Activated B cell treated with CpG ODN at 0.5 μM for 24 hours (primary cell): Measurements from ENCODE around the gene CTAGE9. TPM values are rescaled to one million over a fixed set of nuclear protein-coding genes. Genes with fewer than 3 reads are reported as not detected.

Experiments
- ATAC-seq: fragments of 200-7000 bp; cut with Tn5 transposase; one replicate; pipeline ENCODE4 v1.10.0; 2021; ENCODE audit warnings: low read depth, mild to moderate bottlenecking, moderate library complexity
- CTCF ChIA-PET: fragments of 350-600 bp; sonication (Branson Sonifier 250); formaldehyde crosslinking; loops from one replicate; lab custom pipeline; 2021; ENCODE audit warnings: antibody characterized with exemption; lab: Charles Lee
- POLR2A ChIA-PET: fragments of 350-600 bp; sonication (Branson Sonifier 250); formaldehyde crosslinking; loops from one replicate; lab custom pipeline; 2021; ENCODE audit warnings: antibody characterized with exemption; lab: Charles Lee
- DNase-seq: peaks from one replicate; pipeline ENCODE4 v3.0.0; 2022
- H3K27ac Mint-ChIP-seq: one replicate; pipeline ENCODE4 v1.8.0; 2020; ENCODE audit warnings: mixed read lengths
- H3K27me3 Mint-ChIP-seq: one replicate; pipeline ENCODE4 v1.8.0; 2021; ENCODE audit warnings: mixed read lengths
- H3K36me3 Mint-ChIP-seq: one replicate; pipeline ENCODE4 v1.8.0; 2021; ENCODE audit warnings: low read depth, mixed read lengths
- H3K4me1 Mint-ChIP-seq: one replicate; pipeline ENCODE4 v1.8.0; 2021; ENCODE audit warnings: mixed read lengths
- H3K4me3 Mint-ChIP-seq: one replicate; pipeline ENCODE4 v1.8.0; 2020; ENCODE audit warnings: mild to moderate bottlenecking, mixed read lengths
- H3K9me3 Mint-ChIP-seq: one replicate; pipeline ENCODE4 v1.8.0; 2020; ENCODE audit warnings: mixed read lengths
- intact Hi-C: fragments of 100-400 bp; cut with micrococcal nuclease; formaldehyde crosslinking; loops from one replicate; pipeline ENCODE4 v1.15.1; 2024
- total RNA-seq: library from RNA; stranded (reverse); gene quantifications from 2 replicates; pipeline ENCODE4 v1.2.3, GENCODE V29; 2022
- TF ChIP-seq, protein P1 (sequence below): fragments of 200-600 bp; IDR thresholded peaks from one replicate; pipeline ENCODE4 v1.8.0; 2022; ENCODE audit warnings: antibody characterized with exemption, mild to moderate bottlenecking

Gene CTAGE9
- total RNA-seq, 1 donor from 2014 or later, result not detected

DNA sequence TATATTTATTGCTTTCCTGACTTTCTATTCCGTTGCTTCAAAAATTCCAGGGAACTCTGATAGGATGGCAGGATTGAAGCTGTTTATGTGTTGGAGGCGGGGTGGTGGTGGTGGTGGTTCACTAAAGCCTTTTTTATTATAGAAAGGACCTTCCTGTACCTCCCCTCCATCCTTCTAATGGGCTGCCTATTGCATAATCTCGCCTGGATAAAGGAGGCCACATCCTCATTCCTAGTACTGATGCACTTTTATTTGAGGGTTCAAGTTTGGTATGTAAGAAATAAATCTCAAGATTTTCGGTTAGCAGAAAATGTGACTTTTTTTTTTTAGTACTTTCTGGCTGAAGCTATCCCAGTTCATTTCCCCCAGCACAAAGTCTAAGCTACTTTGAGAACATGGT, 18.7 kb upstream of the CTAGE9 start:
- no peak for DNase-seq
- no peaks in the 10 kb centered on the region for H3K27me3 Mint-ChIP-seq
- no peak overlapping the region for H3K4me3 Mint-ChIP-seq
- H3K9me3 Mint-ChIP-seq, result no peaks in the 10 kb centered on the region
- no peak for ATAC-seq
- H3K4me1 Mint-ChIP-seq, result no peaks in the 10 kb centered on the region
- H3K36me3 Mint-ChIP-seq, result peaks cover 2% of the 10 kb centered on the region
- TF ChIP-seq, protein P1, sequence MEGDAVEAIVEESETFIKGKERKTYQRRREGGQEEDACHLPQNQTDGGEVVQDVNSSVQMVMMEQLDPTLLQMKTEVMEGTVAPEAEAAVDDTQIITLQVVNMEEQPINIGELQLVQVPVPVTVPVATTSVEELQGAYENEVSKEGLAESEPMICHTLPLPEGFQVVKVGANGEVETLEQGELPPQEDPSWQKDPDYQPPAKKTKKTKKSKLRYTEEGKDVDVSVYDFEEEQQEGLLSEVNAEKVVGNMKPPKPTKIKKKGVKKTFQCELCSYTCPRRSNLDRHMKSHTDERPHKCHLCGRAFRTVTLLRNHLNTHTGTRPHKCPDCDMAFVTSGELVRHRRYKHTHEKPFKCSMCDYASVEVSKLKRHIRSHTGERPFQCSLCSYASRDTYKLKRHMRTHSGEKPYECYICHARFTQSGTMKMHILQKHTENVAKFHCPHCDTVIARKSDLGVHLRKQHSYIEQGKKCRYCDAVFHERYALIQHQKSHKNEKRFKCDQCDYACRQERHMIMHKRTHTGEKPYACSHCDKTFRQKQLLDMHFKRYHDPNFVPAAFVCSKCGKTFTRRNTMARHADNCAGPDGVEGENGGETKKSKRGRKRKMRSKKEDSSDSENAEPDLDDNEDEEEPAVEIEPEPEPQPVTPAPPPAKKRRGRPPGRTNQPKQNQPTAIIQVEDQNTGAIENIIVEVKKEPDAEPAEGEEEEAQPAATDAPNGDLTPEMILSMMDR, result no peak
- H3K27ac Mint-ChIP-seq, result no peak overlapping the region
- CTCF ChIA-PET, result no interaction called here
- POLR2A ChIA-PET, result interaction anchor here (0.6 kb wide), 1 partner anchor 980 kb away, joined by 3 read pairs; no protein-coding TSS in a partner anchor
- intact Hi-C loops, result no loop called here

DNA sequence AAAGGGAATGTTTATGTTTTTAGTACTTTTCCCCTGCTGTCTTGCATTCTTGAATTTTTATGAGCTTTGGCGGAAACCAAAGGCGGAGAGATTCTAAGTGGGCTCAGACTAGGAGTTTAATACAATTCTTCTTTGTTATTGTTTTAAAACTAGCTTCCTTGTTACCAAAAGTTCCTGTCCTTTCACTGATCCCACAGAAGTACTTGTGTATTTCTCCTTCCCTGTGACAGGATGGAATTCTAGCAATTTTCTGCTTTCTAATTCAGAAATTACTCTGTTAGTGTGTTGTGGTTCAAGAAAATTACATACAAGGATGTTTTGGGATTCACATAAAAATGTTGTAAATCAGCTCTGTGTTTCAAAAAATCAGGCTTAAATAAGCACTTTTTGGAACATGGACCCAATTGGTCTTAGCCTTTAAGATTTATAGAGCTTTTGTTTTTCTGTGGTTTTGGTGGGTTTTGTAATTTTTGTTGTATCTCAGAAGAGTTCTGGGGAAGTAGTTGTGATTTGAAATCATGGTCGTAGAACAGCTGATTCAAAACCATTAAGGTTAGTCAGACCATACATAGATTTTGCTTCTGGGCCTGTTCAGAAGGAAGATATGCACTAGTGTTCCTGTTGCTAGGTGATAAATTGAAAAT, 17.6 kb upstream of the CTAGE9 start:
- ATAC-seq, result no peak
- Mint-ChIP-seq H3K4me3 (no peak overlapping the region), H3K36me3 (peaks cover 2% of the 10 kb centered on the region), H3K27me3 (no peaks in the 10 kb centered on the region), H3K27ac (no peak overlapping the region), H3K9me3 (no peaks in the 10 kb centered on the region), H3K4me1 (no peaks in the 10 kb centered on the region)
- intact Hi-C loops, result no loop called here
- ChIA-PET CTCF (interaction anchor here (1.1 kb wide), 1 partner anchor 33 kb away, joined by 3 read pairs; no protein-coding TSS in a partner anchor), POLR2A (no interaction called here)
- DNase-seq, result no peak
- TF ChIP-seq, protein P1, result no peak

DNA sequence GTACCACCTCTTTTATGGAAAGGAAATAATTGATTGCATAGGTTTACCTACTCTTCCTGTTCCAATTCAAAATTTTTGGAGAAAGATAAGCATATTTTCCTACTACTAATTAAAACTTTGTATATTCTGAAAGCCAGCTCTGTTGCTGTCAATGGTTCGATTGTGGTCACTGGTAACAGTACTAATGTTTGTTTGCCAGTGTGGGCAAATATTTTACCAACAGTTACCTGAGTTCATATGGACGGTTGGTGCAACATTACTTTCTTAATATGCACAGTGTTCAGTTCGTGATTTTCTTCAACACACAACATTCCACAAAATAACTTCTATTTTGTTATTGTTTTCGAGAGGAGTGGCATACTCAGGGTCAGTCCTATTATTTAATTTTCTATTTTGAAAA, 17.1 kb upstream of the CTAGE9 start:
- ChIA-PET CTCF (no interaction called here), POLR2A (no interaction called here)
- H3K4me3 Mint-ChIP-seq, result no peak overlapping the region
- TF ChIP-seq, protein P1, result no peak
- no peak for ATAC-seq
- no peaks in the 10 kb centered on the region for H3K4me1 Mint-ChIP-seq
- no peaks in the 10 kb centered on the region for H3K27me3 Mint-ChIP-seq
- H3K9me3 Mint-ChIP-seq, result no peaks in the 10 kb centered on the region
- H3K36me3 Mint-ChIP-seq, result peaks cover 2% of the 10 kb centered on the region
- DNase-seq, result no peak
- H3K27ac Mint-ChIP-seq, result no peak overlapping the region
- intact Hi-C loops, result no loop called here

DNA sequence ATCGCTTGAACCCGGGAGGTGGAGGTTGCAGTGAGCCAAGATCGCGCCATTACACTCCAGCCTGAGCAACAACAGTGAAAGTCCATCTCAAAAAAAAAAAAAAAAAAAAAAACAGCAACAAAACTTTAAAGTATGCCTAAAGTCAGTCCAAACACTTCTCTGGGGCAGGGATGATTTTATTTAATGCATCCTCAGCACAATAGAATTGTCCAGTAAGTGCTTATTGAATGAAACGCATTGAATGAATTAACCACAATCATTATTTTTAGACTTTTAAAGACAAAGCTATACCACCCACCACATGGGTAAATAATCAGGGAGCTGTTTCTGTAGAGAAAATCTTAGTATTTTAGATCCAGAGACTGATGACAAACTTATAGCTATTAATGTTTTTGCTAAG, 16.6 kb upstream of the CTAGE9 start:
- no peaks in the 10 kb centered on the region for H3K4me1 Mint-ChIP-seq
- H3K4me3 Mint-ChIP-seq, result no peak overlapping the region
- POLR2A ChIA-PET, result no interaction called here
- ATAC-seq (no peak), DNase-seq (no peak)
- H3K36me3 Mint-ChIP-seq, result peaks cover 2% of the 10 kb centered on the region
- CTCF ChIA-PET, result no interaction called here
- H3K27ac Mint-ChIP-seq, result no peak overlapping the region
- intact Hi-C loops, result no loop called here
- no peaks in the 10 kb centered on the region for H3K27me3 Mint-ChIP-seq
- H3K9me3 Mint-ChIP-seq, result no peaks in the 10 kb centered on the region
- TF ChIP-seq, protein P1, result no peak

DNA sequence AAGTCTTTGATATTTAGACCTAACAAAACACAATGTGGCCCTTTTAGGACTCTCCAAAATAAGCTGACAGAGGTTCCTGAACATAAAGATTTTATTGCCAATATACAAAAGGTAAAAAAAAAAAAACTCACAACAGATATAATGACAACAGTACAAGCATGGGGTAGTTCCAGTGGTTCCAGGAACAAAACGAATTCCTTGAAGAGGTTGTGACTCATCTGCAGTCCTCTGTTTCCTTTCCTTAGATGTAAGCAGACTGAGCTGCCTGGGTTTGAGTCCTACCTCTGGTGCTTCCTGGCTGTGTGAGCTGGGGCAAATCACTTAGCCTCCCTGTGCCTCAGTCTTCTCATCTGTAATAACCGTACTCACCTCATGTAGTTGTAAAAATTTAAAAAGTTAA, 13.3 kb upstream of the CTAGE9 start:
- Mint-ChIP-seq H3K4me1 (no peaks in the 10 kb centered on the region), H3K36me3 (peaks cover 2% of the 10 kb centered on the region), H3K27ac (no peak overlapping the region), H3K4me3 (no peak overlapping the region), H3K27me3 (no peaks in the 10 kb centered on the region), H3K9me3 (no peaks in the 10 kb centered on the region)
- intact Hi-C loops, result no loop called here
- TF ChIP-seq, protein P1, result no peak
- DNase-seq (no peak), ATAC-seq (no peak)
- ChIA-PET POLR2A (no interaction called here), CTCF (no interaction called here)
